HepG2 (cell line): ENCODE data around the gene ATP6V0E1. TPM values are rescaled to one million over a fixed set of nuclear protein-coding genes. Genes with fewer than 3 reads are reported as not detected.

Experiments used
- DPF2 ChIP-seq: sonication (generic); formaldehyde crosslinking; IDR thresholded peaks from 2 replicates; pipeline ENCODE4 v1.4.0; 2020; ENCODE audit warnings: mild to moderate bottlenecking, low read depth, missing genetic modification reagents, borderline replicate concordance
- GABPB1 ChIP-seq: IDR thresholded peaks from 2 replicates; pipeline ENCODE4 v1.6.1; 2016; ENCODE audit warnings: mild to moderate bottlenecking, missing genetic modification reagents, moderate library complexity, missing compliant biosample characterization
- GATAD2A ChIP-seq: IDR thresholded peaks from 2 replicates; pipeline ENCODE4 v1.6.1; 2016
- HMGA1 ChIP-seq: sonication (generic); formaldehyde crosslinking; conservative IDR thresholded peaks from 2 replicates; pipeline ENCODE4 v1.4.0; 2020; ENCODE audit warnings: missing genetic modification reagents
- HOXD1 ChIP-seq: sonication (generic); formaldehyde crosslinking; IDR thresholded peaks from 2 replicates; pipeline ENCODE4 v1.5.0; 2020; ENCODE audit warnings: missing genetic modification reagents
- KAT7 ChIP-seq: IDR thresholded peaks from 2 replicates; pipeline ENCODE4 v1.6.1; 2018; ENCODE audit warnings: borderline replicate concordance, missing compliant biosample characterization
- MAZ ChIP-seq, 2 experiments: sonication (generic) in 1 of 2; formaldehyde crosslinking in 1 of 2; IDR thresholded peaks; 2 replicates each; pipeline versions ENCODE4 v1.5.0 to v1.6.1; 2012 to 2020; ENCODE audit warnings: low read depth in 2 of 2, mild to moderate bottlenecking in 2 of 2, borderline replicate concordance in 1 of 2, improper control_type of control experiment in 1 of 2, low read length in 1 of 2, missing genetic modification reagents in 1 of 2, moderate library complexity in 1 of 2
- NFATC3 ChIP-seq: sonication (generic); formaldehyde crosslinking; IDR thresholded peaks from 2 replicates; pipeline ENCODE4 v1.5.1; 2020; ENCODE audit warnings: mild to moderate bottlenecking, missing genetic modification reagents
- NFRKB ChIP-seq: fragments of 450-650 bp; IDR thresholded peaks from 2 replicates; pipeline ENCODE4 v1.6.1; 2017
- NONO ChIP-seq, 2 experiments: fragments of 450-650 bp in 1 of 2; sonication (generic) in 1 of 2; formaldehyde crosslinking in 1 of 2; IDR thresholded peaks in 1 of 2; conservative IDR thresholded peaks in 1 of 2; 2 replicates each; pipeline versions ENCODE4 v1.6.1 to v1.8.0; 2017 to 2022; ENCODE audit warnings: mild to moderate bottlenecking in 1 of 2, missing genetic modification reagents in 1 of 2, moderate library complexity in 1 of 2
- ONECUT2 ChIP-seq: sonication (generic); formaldehyde crosslinking; IDR thresholded peaks from 2 replicates; pipeline ENCODE4 v1.4.0; 2020; ENCODE audit warnings: missing genetic modification reagents
- PHF21A ChIP-seq: sonication (generic); formaldehyde crosslinking; IDR thresholded peaks from 2 replicates; pipeline ENCODE4 v1.5.0; 2020; ENCODE audit warnings: mild to moderate bottlenecking, missing genetic modification reagents
- PHF5A ChIP-seq: IDR thresholded peaks from one replicate; pipeline ENCODE4 v1.6.1; 2018; ENCODE audit warnings: low read depth, missing genetic modification reagents; ENCODE audit not compliant: unreplicated experiment
- PITX1 ChIP-seq: sonication (generic); formaldehyde crosslinking; IDR thresholded peaks from 2 replicates; pipeline ENCODE4 v1.5.1; 2020; ENCODE audit warnings: mild to moderate bottlenecking, missing genetic modification reagents
- SIX1 ChIP-seq: sonication (generic); formaldehyde crosslinking; IDR thresholded peaks from 2 replicates; pipeline ENCODE4 v1.4.0; 2020; ENCODE audit warnings: missing genetic modification reagents, borderline replicate concordance
- SKI ChIP-seq: fragments of 450-650 bp; IDR thresholded peaks from one replicate; pipeline ENCODE4 v1.6.1; 2018; ENCODE audit warnings: mild to moderate bottlenecking; ENCODE audit not compliant: partially characterized antibody
- SMYD3 ChIP-seq: sonication (generic); formaldehyde crosslinking; IDR thresholded peaks from 2 replicates; pipeline ENCODE4 v1.8.1; 2023; ENCODE audit warnings: mild to moderate bottlenecking, missing genetic modification reagents
- SPEN ChIP-seq: sonication (generic); formaldehyde crosslinking; IDR thresholded peaks from 2 replicates; pipeline ENCODE4 v1.5.1; 2020; ENCODE audit warnings: low read depth, mild to moderate bottlenecking, missing genetic modification reagents
- TBX3 ChIP-seq: fragments of 450-650 bp; IDR thresholded peaks from 2 replicates; pipeline ENCODE4 v1.6.1; 2017; ENCODE audit warnings: antibody characterized with exemption, mild to moderate bottlenecking, inconsistent platforms, borderline replicate concordance
- ZBTB7A ChIP-seq: sonication (generic); formaldehyde crosslinking; IDR thresholded peaks from 2 replicates; pipeline ENCODE4 v1.8.0; 2022; ENCODE audit warnings: mild to moderate bottlenecking, missing genetic modification reagents
- ZFP36L1 ChIP-seq: sonication (generic); formaldehyde crosslinking; IDR thresholded peaks from 2 replicates; pipeline ENCODE4 v1.8.0; 2022; ENCODE audit warnings: mild to moderate bottlenecking, missing genetic modification reagents, moderate library complexity
- ZFY ChIP-seq: sonication (generic); formaldehyde crosslinking; IDR thresholded peaks from 2 replicates; pipeline ENCODE4 v1.4.0; 2020; ENCODE audit warnings: missing genetic modification reagents
- ZMYM4 ChIP-seq: sonication (generic); formaldehyde crosslinking; IDR thresholded peaks from 2 replicates; pipeline ENCODE4 v1.8.1; 2023; ENCODE audit warnings: mild to moderate bottlenecking, missing genetic modification reagents
- ZNF101 ChIP-seq: sonication (generic); formaldehyde crosslinking; IDR thresholded peaks from 2 replicates; pipeline ENCODE4 v1.4.0; 2020; ENCODE audit warnings: mild to moderate bottlenecking, low read depth, missing genetic modification reagents, borderline replicate concordance
- ZNF33A ChIP-seq: sonication (generic); formaldehyde crosslinking; IDR thresholded peaks from 2 replicates; pipeline ENCODE4 v1.5.1; 2020; ENCODE audit warnings: missing genetic modification reagents, mild to moderate bottlenecking, moderate library complexity, borderline replicate concordance
- ZNF451 ChIP-seq: sonication (generic); formaldehyde crosslinking; IDR thresholded peaks from 2 replicates; pipeline ENCODE4 v1.5.0; 2020; ENCODE audit warnings: mild to moderate bottlenecking, missing genetic modification reagents
- ZNF501 ChIP-seq: sonication (generic); formaldehyde crosslinking; IDR thresholded peaks from 2 replicates; pipeline ENCODE4 v1.5.1; 2020; ENCODE audit warnings: mild to moderate bottlenecking, moderate library complexity, missing genetic modification reagents
- ZNF530 ChIP-seq: sonication (generic); formaldehyde crosslinking; IDR thresholded peaks from 2 replicates; pipeline ENCODE4 v1.5.0; 2020; ENCODE audit warnings: low read depth, mild to moderate bottlenecking, missing genetic modification reagents
- ZNF746 ChIP-seq: sonication (generic); formaldehyde crosslinking; IDR thresholded peaks from 2 replicates; pipeline ENCODE4 v1.8.0; 2022; ENCODE audit warnings: mild to moderate bottlenecking, missing genetic modification reagents
- ZNF749 ChIP-seq: sonication (generic); formaldehyde crosslinking; IDR thresholded peaks from 2 replicates; pipeline ENCODE4 v1.8.0; 2022; ENCODE audit warnings: mild to moderate bottlenecking, missing genetic modification reagents, moderate library complexity, borderline replicate concordance
- ZNF773 ChIP-seq: sonication (generic); formaldehyde crosslinking; IDR thresholded peaks from 2 replicates; pipeline ENCODE4 v1.4.0; 2020; ENCODE audit warnings: missing genetic modification reagents, borderline replicate concordance
- ZNF839 ChIP-seq: sonication (generic); formaldehyde crosslinking; IDR thresholded peaks from 2 replicates; pipeline ENCODE4 v1.4.0; 2020; ENCODE audit warnings: missing genetic modification reagents, mild to moderate bottlenecking, borderline replicate concordance
- ZNF879 ChIP-seq: sonication (generic); formaldehyde crosslinking; IDR thresholded peaks from 2 replicates; pipeline ENCODE4 v1.8.1; 2023; ENCODE audit warnings: missing genetic modification reagents
- ZNF891 ChIP-seq: sonication (generic); formaldehyde crosslinking; IDR thresholded peaks from 2 replicates; pipeline ENCODE4 v1.5.0; 2020; ENCODE audit warnings: mild to moderate bottlenecking, missing genetic modification reagents
- polyA plus RNA-seq, 8 experiments: library from polyadenylated mRNA; depleted of rRNA in 3 of 8; stranded (reverse) in 7 of 8; unstranded in 1 of 8; fragments of >200 nt; fragmentation: Illumina TruSeq in 4 of 8; extraction: Trizol in 4 of 8; gene quantifications; 2 replicates each; pipeline versions ENCODE4 v1.2.1 to v1.2.3, GENCODE V29; 2011 to 2016; ENCODE audit warnings: low read depth in 4 of 8, missing spikeins in 1 of 8, mixed read lengths in 1 of 8; ENCODE audit not compliant: insufficient read depth in 1 of 8
- total RNA-seq, 5 experiments: library from RNA; depleted of rRNA; stranded (reverse); fragments of >200 nt; fragmentation: Illumina TruSeq; extraction: Trizol; gene quantifications; 2 replicates each; pipeline ENCODE4 v1.2.3, GENCODE V29; 2016; ENCODE audit warnings: low read depth in 1 of 5

ATP6V0E1 gene
- total and polyA plus RNA-seq, 2 of the 13 experiments (the other 11 are each of a cell fraction or from before 2014, with no cell fraction given): 143 to 215 TPM

DNA sequence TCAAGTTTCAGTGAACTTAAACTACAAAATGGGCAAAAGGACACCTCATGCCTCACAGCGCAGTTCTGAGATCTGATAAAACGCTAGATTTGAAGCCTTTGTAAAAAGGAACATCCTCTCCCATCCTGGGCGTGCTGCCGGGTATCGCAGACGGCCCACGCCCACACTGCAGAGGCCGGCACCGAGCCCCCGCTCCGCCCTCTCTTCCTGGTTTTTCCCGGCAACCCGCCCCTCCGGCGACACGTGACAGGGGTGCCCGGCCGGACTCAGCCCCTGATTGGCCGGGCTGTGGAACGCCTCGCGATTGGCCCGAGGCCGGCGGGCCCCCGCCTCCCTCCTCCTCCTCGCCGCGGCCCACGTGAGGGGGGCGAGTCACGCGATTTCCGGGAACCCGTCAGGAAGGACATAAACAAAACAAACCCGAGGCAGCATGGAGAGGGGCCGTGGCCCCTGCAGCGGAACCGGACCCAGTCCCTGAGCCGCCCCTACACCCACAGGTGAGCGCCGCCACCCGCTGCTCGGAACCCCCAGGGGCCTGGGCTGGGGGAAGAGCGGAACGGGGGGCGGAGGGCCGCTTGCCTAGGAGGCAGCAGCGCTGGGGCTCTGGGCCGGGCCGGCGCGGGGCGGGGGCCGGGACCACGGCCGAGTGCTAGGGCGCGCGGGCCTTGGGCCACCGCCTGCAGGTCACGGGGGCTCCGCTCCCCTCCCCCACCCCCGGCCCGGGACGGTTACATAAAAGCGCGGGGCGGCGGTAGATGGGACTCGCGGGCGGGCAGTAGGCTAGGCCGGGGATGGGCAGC is 72.6 kb downstream of the ATP6V0E1 start, which contains the start of gene CREBRF (continued):
- TF ChIP-seq ZNF839 (CRISPR knock-in tag) (no peak), ZNF773 (no peak), ZNF891 (CRISPR knock-in tag) (no peak), NFRKB (no peak), HMGA1 (no peak), ZMYM4 (CRISPR knock-in tag) (peak; percentile 79), PHF21A (CRISPR knock-in tag) (no peak; the same call in 1 of the 2 replicates), SMYD3 (CRISPR knock-in tag) (no peak), ZNF33A (CRISPR knock-in tag) (no peak), ZNF746 (CRISPR knock-in tag) (peak; percentile 31; the same call in 1 of the 2 replicates), SIX1 (CRISPR knock-in tag) (no peak), HOXD1 (CRISPR knock-in tag) (peak; percentile 75), PHF5A (CRISPR knock-in tag) (no peak), ZNF451 (CRISPR knock-in tag) (no peak), ZNF501 (CRISPR knock-in tag) (peak; percentile 53), ONECUT2 (CRISPR knock-in tag) (no peak), ZNF101 (CRISPR knock-in tag) (no peak), SPEN (peak; percentile 67; the same call in 1 of the 2 replicates), MAZ (IDR thresholded peaks at IDR 0.05; ENCODE audit: borderline replicate concordance, low read depth, low read length) (peak; percentile 64; the same call in 1 of the 2 replicates), MAZ (CRISPR knock-in tag; IDR thresholded peaks at IDR 0.05; ENCODE audit: low read depth) (peak; percentile 84), DPF2 (CRISPR knock-in tag) (no peak), GATAD2A (CRISPR knock-in tag) (no peak; the same call in 1 of the 2 replicates), NONO (IDR thresholded peaks at IDR 0.05) (no peak), NONO (CRISPR knock-in tag; conservative IDR thresholded peaks at IDR 0.05) (peak; percentile 64), ZNF879 (CRISPR knock-in tag) (no peak), ZFY (CRISPR knock-in tag) (no peak; the same call in 1 of the 2 replicates), ZFP36L1 (CRISPR knock-in tag) (no peak; the same call in 1 of the 2 replicates), ZNF530 (no peak), TBX3 (no peak), PITX1 (CRISPR knock-in tag) (peak; percentile 45; the same call in 1 of the 2 replicates), SKI (peak; percentile 30), GABPB1 (CRISPR knock-in tag) (peak; percentile 95), ZBTB7A (CRISPR knock-in tag) (no peak), KAT7 (CRISPR knock-in tag) (no peak), ZNF749 (CRISPR knock-in tag) (peak; percentile 19; the same call in 1 of the 2 replicates), NFATC3 (no peak)
